Mucosa of rectum (tissue), 2 donors: Measurements from ENCODE around the gene ATF3.
A peak's percentile ranks its signal among the peaks of the same experiment; 100 is the strongest.
"Not testable (repeated sequence)": the region's sequence is repeated elsewhere in the genome, so short reads cannot be mapped to it uniquely, and the experiment has no call there.

Source experiments
- H3K27ac ChIP-seq, 2 donors: one replicate each; pipeline ENCODE4 v1.7.0; 2013; ENCODE audit warnings: inconsistent platforms in 2 of 2, low read depth in 2 of 2, low read length in 2 of 2
- H3K27me3 ChIP-seq, 2 donors: one replicate each; pipeline ENCODE4 v1.7.0; 2013; ENCODE audit warnings: low read length in 2 of 2; ENCODE audit not compliant: control insufficient read depth in 2 of 2, insufficient read depth in 2 of 2
- H3K36me3 ChIP-seq, 2 donors: one replicate each; pipeline ENCODE4 v1.7.0; 2013; ENCODE audit warnings: low read length in 2 of 2; ENCODE audit not compliant: control insufficient read depth in 2 of 2, insufficient read depth in 2 of 2
- H3K4me1 ChIP-seq, 2 donors: one replicate each; pipeline ENCODE4 v1.7.0; 2013; ENCODE audit warnings: low read length in 2 of 2, mild to moderate bottlenecking in 1 of 2; ENCODE audit not compliant: control insufficient read depth in 2 of 2, insufficient read depth in 2 of 2
- H3K4me3 ChIP-seq, 2 donors: one replicate each; pipeline ENCODE4 v1.7.0; 2013; ENCODE audit warnings: low read length in 2 of 2
- H3K9ac ChIP-seq, 2 donors: one replicate each; pipeline ENCODE4 v1.7.0; 2013; ENCODE audit warnings: low read length in 2 of 2, low read depth in 1 of 2, mild to moderate bottlenecking in 1 of 2
- H3K9me3 ChIP-seq, 2 donors: one replicate each; pipeline ENCODE4 v1.7.0; 2013; ENCODE audit warnings: low read length in 2 of 2; ENCODE audit not compliant: control insufficient read depth in 2 of 2
- donor health status: healthy.
- donor health status: Normal muscosa, but diverticular disease.

ATF3 gene

DNA sequence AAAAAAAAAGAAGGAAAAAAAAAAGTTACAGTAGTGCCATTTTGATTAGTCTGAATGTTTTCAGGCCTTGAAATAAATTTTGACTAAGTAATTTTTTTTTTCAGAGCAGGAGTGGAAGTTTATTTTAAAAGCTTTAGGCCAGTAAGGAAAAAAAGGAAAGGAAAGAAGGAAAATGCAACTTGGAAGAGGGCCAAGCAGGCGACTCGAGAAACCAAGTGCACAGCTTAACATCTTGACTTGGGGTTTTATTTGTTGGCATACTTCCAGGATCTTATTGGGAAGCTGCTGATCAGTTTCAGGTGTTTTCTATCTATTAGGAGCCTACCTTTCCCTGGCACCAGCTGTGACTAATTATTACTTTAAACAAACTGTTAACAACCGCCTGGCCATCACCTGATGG, 41.7 kb downstream of the ATF3 start:
- H3K4me1 ChIP-seq: peaks cover 0 to 3% of the 10 kb centered on the region in 2 donors
- H3K36me3 ChIP-seq: no peaks in the 10 kb centered on the region
- H3K27me3 ChIP-seq: no peaks in the 10 kb centered on the region
- H3K9me3 ChIP-seq: no peaks in the 10 kb centered on the region
- no peak overlapping the region for H3K9ac ChIP-seq
- no peak overlapping the region for H3K4me3 ChIP-seq
- H3K27ac ChIP-seq: no peak overlapping the region

DNA sequence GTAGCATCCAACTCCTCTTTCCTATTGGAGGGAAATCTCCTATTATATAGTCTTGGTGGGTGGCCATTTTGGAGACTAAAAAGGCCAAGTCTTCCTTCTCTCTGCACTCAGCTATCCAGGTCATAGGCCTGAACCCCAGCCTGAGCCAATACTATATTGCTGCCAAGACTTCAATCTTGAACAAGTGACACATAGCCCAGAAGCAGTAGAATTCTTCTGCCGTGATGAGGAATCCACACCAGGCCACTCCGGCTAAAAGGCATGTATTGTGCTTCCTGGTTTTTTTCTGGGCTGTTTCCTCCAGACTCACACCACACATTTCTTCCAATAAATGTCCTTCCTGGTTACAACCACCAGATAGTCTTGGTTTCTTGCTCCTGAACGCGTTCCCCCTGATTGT, 43.0 kb downstream of the ATF3 start:
- no peaks in the 10 kb centered on the region for H3K9me3 ChIP-seq
- H3K27me3 ChIP-seq: no peaks in the 10 kb centered on the region
- H3K4me1 ChIP-seq: no peaks in the 10 kb centered on the region
- no peaks in the 10 kb centered on the region for H3K36me3 ChIP-seq
- no peak overlapping the region for H3K4me3 ChIP-seq
- no peak overlapping the region for H3K9ac ChIP-seq
- no peak overlapping the region for H3K27ac ChIP-seq

DNA sequence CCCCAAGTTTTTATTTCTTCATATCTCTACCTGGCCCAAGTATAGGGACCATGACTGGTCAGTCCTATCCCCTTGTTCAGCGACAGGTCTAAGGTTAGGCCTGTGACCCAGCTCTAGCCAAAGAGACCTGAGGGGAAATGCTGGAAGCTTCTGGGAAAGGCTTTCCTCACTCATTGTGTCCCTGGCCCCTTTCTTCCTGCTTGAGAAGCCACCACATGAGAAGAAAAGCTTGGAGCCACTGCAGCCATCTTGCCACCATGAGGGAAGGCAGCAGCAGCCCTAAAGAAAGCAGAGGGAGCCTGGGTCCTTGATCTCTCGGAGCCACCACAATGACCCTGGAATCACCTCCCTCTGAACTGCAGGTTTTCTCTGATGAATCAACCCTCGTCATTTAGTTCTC, 43.4 kb downstream of the ATF3 start:
- no peak overlapping the region for H3K9ac ChIP-seq
- H3K4me1 ChIP-seq: no peaks in the 10 kb centered on the region
- no peak overlapping the region for H3K27ac ChIP-seq
- H3K36me3 ChIP-seq: no peaks in the 10 kb centered on the region
- no peaks in the 10 kb centered on the region for H3K27me3 ChIP-seq
- H3K9me3 ChIP-seq: no peaks in the 10 kb centered on the region
- H3K4me3 ChIP-seq: no peak overlapping the region

DNA sequence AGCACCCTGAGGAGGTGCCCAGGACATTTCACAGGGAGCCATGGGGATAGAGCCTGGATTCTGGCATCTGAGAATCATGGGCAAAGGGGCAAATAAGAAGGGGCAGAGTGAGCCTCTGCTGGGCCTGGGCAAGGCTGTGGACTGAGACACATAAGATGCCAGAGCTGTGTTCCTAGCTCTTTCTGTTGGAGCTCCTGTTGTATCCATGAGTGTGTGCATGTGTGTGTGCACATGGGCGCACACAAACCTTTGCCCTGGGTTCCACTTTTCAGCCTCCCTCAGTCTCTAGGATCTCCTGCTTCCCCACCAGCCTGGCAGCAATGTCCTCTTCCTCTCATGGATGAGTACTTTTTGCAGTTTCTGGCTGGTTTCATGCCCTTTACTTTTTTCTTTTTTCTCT, 44.0 kb downstream of the ATF3 start:
- Histone ChIP-seq H3K9me3 (no peaks in the 10 kb centered on the region), H3K9ac (no peak overlapping the region), H3K36me3 (no peaks in the 10 kb centered on the region), H3K27me3 (no peaks in the 10 kb centered on the region), H3K27ac (no peak overlapping the region), H3K4me1 (no peaks in the 10 kb centered on the region), H3K4me3 (no peak overlapping the region)

- Histone ChIP-seq H3K9ac (no peak overlapping the region), H3K27ac (no peak overlapping the region)
Observed at GRCh38 chr1:212655668-212656440, 47.3 kb downstream of the ATF3 start.

DNA sequence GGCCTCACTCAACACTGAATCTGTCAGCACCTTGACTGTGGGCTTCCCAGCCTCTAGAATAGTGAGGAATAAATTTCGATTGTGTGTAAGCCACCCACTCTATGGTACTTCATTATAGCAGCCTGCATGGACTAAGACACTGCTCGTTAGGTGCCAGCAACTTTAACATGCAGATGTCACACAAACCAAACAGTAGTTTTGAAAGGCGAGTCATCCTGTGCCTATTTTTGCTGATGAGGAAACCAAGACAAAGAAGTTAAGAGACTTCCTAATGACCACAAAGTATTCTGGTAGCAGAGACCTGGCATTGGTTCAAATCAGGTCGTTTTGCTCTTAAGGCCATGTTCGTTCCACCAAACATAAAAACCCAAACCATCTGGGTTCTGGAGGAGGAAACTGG, 48.2 kb downstream of the ATF3 start:
- H3K4me3 ChIP-seq: no peak overlapping the region
- H3K4me1 ChIP-seq: no peaks in the 10 kb centered on the region
- H3K36me3 ChIP-seq: no peaks in the 10 kb centered on the region
- H3K9ac ChIP-seq: no peak overlapping the region
- H3K27ac ChIP-seq: no peak overlapping the region
- no peaks in the 10 kb centered on the region for H3K27me3 ChIP-seq
- H3K9me3 ChIP-seq: no peaks in the 10 kb centered on the region

More at GRCh38 chr1:212655668-212656440, 47.3 kb downstream of the ATF3 start:
- no peak overlapping the region for H3K4me3 ChIP-seq
- no peaks in the 10 kb centered on the region for H3K9me3 ChIP-seq
- H3K27me3 ChIP-seq: no peaks in the 10 kb centered on the region
- no peaks in the 10 kb centered on the region for H3K4me1 ChIP-seq
- no peaks in the 10 kb centered on the region for H3K36me3 ChIP-seq

GRCh38 chr1:212658250-212658649, 49.7 kb downstream of the ATF3 start:
- not testable (repeated sequence) for H3K36me3 ChIP-seq, H3K9ac ChIP-seq, H3K27me3 ChIP-seq, H3K9me3 ChIP-seq, H3K27ac ChIP-seq, H3K4me3 ChIP-seq, H3K4me1 ChIP-seq

GRCh38 chr1:212664409-212665199, 56.0 kb downstream of the ATF3 start:
- Histone ChIP-seq H3K27ac (no peak overlapping the region), H3K4me1 (peaks cover 0 to 12% of the 10 kb centered on the region in 2 donors), H3K4me3 (no peak overlapping the region), H3K27me3 (peaks cover 0 to 4% of the 10 kb centered on the region in 2 donors), H3K36me3 (no peaks in the 10 kb centered on the region), H3K9me3 (no peaks in the 10 kb centered on the region), H3K9ac (no peak overlapping the region)

- Histone ChIP-seq H3K9ac (peak overlapping the region; percentile 17 to 67), H3K27ac (peak overlapping the region; percentile 16 to 63), H3K4me3 (peak overlapping the region; percentile 64 to 75), H3K4me1 (peaks cover 0 to 12% of the 10 kb centered on the region in 2 donors), H3K9me3 (no peaks in the 10 kb centered on the region), H3K27me3 (peaks cover 2 to 4% of the 10 kb centered on the region in 2 donors), H3K36me3 (no peaks in the 10 kb centered on the region)
Observed at GRCh38 chr1:212665241-212666115, 56.9 kb downstream of the ATF3 start.
